ENCODE results near the gene CBX8. TPM values are rescaled to one million over a fixed set of nuclear protein-coding genes. Genes with fewer than 3 reads are reported as not detected.
"Not testable (repeated sequence)": the region's sequence is repeated elsewhere in the genome, so short reads cannot be mapped to it uniquely, and the experiment has no call there.

The CBX8 gene
- total RNA-seq, 2 donors from 2014 or later, result 1.5 to 5.6 TPM

DNA sequence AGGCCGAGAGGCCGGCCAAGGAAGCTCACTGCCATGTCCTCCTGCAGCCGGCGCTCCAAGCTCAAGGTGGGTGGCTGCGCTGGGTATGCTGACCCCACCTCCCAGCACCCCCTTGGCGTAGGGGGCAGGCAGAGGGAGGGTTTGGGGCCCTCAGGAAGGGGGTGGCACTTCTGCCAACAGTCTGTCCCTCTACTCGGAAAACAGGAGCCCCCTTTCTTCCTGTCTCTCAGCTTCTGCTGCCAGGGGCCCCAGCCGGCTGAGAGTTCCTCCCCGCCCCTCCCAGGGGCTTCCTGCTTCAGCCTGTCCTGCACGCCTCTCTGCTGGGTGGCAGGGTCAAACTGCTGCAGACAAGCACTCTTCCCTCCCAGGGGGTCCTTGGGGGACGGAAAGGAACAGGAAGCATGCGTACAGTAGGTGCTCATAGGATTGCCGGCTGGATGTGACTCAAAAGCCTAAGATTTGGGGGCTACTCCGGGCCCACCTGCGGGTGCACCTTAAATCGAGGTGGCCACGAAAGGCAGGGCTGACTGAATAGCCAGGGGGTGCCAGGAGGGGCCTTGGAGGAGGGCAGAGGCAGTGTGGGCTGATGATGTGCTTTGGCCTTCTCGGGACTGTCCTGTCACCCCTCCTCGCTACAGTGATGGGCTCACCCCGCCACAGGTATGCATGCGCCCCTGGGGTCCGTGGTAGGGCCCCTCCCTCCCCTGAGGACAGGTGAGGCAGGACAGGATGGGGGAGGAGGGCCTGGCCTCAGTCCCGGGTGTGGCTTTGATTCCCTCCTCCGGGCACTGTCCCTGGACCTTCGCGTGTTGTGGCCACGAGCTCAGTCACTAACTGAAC lies 14.9 kb downstream of the CBX8 start:
- peaks cover 5 to 6% of the 10 kb centered on the region in 2 donors for H3K36me3 Mint-ChIP-seq
- DNase-seq (ENCODE audit: low spot score in 2 of 2), result no peak
- no peak overlapping the region for H3K27ac Mint-ChIP-seq
- no peaks in the 10 kb centered on the region for H3K9me3 Mint-ChIP-seq
- no peak for ATAC-seq

DNA sequence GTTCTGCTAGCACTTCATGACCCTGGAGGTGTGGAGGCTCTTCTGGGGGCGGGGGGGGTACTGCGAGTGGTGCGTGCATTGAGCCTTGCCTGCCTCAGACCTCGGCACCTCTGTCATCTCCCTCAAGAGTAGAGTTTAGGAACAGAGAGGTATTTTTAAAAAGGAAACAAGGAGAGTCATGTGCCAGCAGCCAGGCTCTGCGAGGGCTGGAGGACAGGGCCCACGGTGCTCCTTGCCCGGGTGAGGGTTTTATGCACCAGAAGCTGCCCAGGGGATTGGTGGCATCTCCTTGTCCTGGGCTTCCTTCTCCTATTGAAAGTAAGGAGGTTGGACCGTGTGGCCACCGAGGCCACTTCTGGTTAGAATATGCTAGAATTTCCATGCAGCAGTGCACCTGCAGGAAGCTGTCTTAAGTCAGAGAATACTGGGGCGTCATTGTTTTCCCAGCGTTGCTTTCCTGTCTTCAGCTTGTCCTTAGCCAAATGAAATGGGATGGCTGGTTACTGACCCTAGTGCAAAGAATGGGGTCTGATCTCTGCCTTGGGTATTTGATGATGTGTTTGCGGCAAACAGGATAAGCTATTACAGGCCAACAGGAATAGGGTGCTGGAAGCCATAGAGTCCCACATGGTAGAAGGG lies 15.7 kb downstream of the CBX8 start:
- no peak for ATAC-seq
- no peaks in the 10 kb centered on the region for H3K9me3 Mint-ChIP-seq
- no peak for DNase-seq (ENCODE audit: low spot score in 2 of 2)
- H3K27ac Mint-ChIP-seq, result no peak overlapping the region
- H3K36me3 Mint-ChIP-seq, result peaks cover 5 to 6% of the 10 kb centered on the region in 2 donors

DNA sequence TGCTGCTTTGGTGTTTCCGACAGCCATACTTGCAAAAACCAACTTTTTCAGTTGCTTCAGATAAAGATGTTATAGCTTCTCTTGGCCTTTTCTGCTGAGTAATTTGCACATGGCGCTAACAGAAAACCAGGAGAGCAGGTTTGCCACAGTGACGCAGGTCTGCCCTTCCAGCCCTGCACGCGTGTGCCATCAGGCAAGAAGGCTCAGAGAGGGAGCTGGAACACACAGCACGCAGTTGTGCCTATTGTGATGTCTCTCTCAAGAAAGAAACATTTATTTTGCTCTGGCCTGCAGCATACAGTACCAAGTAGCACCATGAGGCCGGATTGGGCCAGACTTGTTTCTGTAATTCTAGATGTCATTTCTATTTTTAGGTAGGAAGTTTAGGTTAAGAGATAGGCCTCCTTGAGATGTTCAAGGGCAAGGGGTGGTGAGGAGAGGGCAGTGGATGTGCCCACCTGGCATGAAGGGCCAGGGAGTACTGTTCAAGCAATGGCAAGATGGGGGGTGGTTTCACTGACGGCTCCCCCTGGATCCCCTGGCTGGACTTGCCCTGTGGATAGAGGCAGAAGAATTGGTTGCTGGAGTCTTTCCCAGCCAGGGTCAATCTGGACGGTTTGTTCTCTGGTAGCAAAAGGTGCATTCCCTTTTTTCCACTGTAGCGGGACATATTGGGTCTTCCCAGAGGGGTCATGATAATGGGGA lies 17.1 kb downstream of the CBX8 start:
- DNase-seq (ENCODE audit: low spot score in 2 of 2) (no peak), ATAC-seq (no peak)
- Mint-ChIP-seq H3K9me3 (no peaks in the 10 kb centered on the region), H3K36me3 (peaks cover 5 to 6% of the 10 kb centered on the region in 2 donors), H3K27ac (no peak overlapping the region)

DNA sequence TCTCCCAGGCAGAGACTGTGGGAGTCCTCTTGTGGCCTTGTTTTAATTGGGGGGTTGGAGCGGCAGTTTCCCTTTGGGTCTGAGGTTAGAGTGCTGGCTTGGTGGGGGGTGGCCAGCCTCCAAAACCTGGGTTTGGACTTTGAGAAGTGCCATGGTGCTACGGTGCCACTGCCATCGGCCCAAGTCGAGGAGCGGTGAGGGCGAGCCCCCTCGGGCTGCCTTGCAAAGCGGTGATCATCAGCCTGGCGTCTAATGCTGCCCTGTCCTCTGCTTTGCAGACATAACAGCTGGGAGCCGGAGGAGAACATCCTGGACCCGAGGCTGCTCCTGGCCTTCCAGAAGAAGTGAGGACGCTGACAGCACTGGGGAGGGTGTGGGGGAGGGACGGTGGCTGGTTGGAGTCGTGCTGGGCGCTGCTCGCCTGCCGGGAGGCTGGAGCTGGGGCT lies 17.8 kb downstream of the CBX8 start:
- DNase-seq (ENCODE audit: low spot score in 2 of 2) (no peak), ATAC-seq (no peak)
- Mint-ChIP-seq H3K9me3 (no peaks in the 10 kb centered on the region), H3K36me3 (peaks cover 5 to 6% of the 10 kb centered on the region in 2 donors), H3K27ac (no peak overlapping the region)

DNA sequence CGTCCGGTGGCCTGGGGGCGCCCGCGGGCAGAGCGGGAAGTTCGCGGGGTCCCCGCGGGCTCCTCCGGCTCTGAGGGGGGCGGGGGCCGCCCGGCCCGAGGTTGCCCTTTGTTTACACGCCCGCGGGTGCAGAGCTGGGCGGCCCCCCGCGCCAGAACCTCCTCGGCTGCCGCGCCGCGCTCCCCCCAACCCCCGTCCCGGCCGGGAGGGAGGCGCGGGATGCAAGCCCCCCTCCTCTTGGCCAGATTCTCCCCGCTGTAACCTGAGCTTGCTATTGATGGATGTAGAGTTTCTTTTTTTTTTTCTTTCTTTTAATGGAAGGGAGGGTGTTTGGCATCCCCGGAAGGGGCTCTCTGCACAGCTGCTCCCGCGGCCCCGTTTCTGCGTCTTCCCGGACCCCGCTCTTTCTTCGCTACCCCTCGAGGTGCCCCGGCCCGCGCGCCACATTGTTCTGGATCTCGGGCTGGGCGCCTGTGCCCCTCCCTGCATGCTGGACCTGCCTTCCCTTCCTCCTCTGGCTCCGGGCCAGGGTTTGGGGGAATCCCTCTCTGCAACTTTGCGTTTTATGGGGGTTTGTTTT lies 18.3 kb downstream of the CBX8 start:
- Mint-ChIP-seq H3K36me3 (peaks cover 5 to 6% of the 10 kb centered on the region in 2 donors), H3K27ac (peak overlapping the region in 1 of 2 donors; percentile 82), H3K9me3 (no peaks in the 10 kb centered on the region)
- peak; percentile 4 to 20 for ATAC-seq
- peak in 1 of 2 donors; percentile 25 for DNase-seq (ENCODE audit: low spot score in 2 of 2)

DNA sequence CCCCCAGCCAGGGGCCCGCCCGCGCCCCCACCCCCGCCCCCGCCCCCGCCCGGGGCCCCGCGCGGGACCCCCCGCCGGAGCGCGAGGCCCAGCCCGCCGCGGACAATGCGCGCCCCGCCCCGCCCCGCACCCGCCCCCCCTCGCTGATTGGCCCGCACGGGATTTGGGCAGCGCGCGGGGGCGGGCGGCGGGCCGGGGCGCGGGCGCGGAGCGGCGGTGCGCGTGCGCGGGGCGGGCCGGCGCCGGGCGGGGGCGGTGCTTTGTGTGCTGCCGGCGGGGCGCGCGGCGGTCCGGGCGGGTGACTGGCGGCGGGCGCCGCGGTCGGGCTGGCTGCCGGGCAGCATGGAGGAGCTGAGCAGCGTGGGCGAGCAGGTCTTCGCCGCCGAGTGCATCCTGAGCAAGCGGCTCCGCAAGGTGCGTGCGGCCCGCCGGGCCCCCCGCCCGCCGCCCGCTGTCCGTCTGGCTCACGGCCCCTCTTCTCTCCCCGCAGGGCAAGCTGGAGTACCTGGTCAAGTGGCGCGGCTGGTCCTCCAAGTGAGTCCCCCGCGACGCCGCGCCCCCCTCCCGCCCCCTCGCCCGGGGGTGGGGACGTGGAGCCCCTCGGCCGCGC lies 18.9 kb downstream of the CBX8 start, which contains the start of gene CBX2:
TSS of gene CBX2 (plus strand) at position 255 of the 610 bp plus-strand sequence. CDS start at position 343, 88 bp downstream.
- Mint-ChIP-seq H3K27ac (peak within 1 kb of the TSS in 1 of 2 donors; percentile 82), H3K36me3 (peaks cover 5 to 6% of the 10 kb centered on the region in 2 donors)
- ATAC-seq, result peak; percentile 88 to 95

DNA sequence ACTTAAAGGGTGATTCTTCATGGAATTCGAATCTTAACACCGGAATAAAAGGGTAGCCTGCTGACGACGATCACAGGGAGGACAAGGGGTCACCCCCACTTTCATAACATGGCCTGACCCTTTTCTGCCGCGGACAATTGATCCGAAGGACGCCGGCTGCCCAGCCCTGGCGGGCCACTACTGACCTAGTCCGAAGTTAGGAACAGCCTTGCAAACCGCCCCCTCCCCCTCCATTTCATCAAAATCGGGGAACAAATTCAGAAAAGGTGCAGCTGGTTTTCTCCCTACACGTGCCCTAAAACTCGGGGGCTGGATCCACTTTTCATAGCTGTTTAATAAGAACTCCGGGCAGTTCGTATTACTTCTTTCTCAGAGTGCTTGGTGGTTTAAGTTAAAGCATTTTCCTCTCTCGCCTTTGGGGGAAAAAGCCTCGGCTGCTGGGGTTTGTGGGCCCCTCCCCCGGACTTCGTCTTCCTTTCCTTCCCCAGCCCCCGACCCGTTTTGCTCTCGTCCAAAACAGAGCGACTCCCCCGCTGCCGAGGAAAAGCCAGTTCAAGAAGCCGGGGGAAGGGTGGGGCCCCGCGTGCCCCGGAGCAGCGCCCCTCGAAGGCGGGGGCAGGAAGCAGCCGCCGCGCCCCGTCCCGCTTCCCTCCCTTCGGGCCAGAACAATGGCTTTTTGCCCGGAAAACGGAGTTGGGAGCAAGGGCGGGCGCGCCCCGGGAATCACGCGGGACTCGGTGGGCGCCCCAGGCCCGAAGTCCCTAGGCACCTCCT lies 19.6 kb downstream of the CBX8 start:
- peak in 1 of 2 donors; percentile 51 for ATAC-seq
- H3K27ac Mint-ChIP-seq, result peak overlapping the region in 1 of 2 donors; percentile 36
- H3K36me3 Mint-ChIP-seq, result peaks cover 5 to 6% of the 10 kb centered on the region in 2 donors
- DNase-seq (ENCODE audit: low spot score in 2 of 2), result peak in 1 of 2 donors; percentile 36
- H3K9me3 Mint-ChIP-seq, result no peaks in the 10 kb centered on the region

More for the DNA sequence above, 18.9 kb downstream of the CBX8 start, which contains the start of gene CBX2:
- H3K9me3 Mint-ChIP-seq, result no peaks in the 10 kb centered on the region
- peak; percentile 89 to 90 for DNase-seq (ENCODE audit: low spot score in 2 of 2)

DNA sequence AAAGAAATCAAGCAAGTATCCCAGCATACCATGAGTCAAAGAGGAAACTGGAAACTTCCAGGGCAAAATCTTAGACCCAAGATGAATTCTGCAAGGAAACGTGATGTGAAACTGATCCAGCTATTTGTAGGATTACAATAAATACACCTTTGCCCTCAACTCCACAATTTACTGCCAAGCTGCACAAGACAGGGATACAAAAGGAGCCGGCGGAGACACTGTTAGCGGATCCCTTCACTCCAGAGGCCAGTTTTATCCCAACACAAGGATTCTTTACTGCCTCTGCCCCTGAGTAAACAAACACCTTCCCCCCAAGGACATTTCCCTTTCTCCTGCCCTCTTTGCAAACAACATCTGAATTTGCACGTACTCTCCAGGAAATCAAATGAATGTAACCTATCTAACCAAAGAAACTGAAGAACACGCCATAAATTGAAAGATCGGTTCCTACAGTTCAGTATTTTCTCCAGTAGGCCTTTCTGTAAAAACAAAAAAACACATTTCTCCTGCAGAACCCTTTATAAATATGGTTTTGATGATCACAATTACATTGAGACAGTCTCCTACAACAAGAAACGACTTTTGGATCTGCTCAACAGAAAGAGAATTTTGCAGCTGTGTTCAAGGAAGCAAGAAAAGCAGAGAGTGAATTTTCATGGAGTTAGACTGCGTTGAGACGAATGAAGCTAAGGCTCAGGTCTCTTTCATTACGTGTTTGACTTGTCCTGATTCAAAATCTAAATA lies 20.3 kb downstream of the CBX8 start:
- H3K27ac Mint-ChIP-seq, result no peak overlapping the region
- DNase-seq (ENCODE audit: low spot score in 2 of 2), result no peak

DNA sequence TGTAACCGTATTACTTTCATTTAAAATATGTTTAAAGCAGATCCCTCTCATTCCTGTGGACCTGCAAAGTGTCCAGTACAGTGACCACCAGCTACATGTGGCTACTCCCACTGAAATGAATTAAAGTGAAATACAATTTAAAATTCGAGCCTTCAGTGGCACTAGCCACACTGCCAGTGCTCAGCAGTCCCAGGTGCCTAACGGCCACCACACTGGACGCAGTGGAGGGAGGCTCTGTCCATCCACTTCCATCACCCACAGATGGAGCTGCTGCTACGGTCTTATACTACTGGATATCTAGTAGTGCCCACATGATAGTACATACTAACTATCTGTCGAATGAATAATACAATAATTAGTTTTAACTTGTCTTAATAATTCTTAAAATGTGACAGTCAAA lies 21.2 kb downstream of the CBX8 start:
- ATAC-seq, result no peak
- Mint-ChIP-seq H3K27ac (no peak overlapping the region), H3K36me3 (peaks cover 5 to 6% of the 10 kb centered on the region in 2 donors), H3K9me3 (no peaks in the 10 kb centered on the region)
- no peak for DNase-seq (ENCODE audit: low spot score in 2 of 2)

More for the DNA sequence above, 20.3 kb downstream of the CBX8 start:
- Mint-ChIP-seq H3K36me3 (peaks cover 5 to 6% of the 10 kb centered on the region in 2 donors), H3K9me3 (no peaks in the 10 kb centered on the region)
- no peak for ATAC-seq

DNA sequence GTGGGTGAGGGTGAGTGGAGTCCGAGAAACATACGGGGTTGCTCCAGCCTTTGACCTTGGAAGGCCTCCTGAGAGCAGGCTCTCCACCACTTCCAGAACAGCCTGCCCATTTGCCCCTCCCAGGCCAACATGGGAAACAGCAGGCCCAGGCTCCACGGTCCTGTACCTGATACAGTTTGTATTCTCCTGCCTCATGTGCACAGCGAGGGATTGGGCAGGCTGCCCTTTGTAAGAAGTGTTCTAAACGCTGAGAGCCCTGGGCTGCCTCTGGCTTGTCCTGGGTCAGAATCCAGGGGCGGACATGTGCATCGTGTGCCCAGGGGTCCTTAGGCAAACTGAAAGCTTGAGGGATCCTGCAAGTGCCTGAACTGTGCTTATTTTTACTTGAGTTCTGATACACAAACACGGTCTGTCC lies 22.3 kb downstream of the CBX8 start:
- Mint-ChIP-seq H3K36me3 (peaks cover 5 to 6% of the 10 kb centered on the region in 2 donors), H3K27ac (no peak overlapping the region), H3K9me3 (no peaks in the 10 kb centered on the region)
- DNase-seq (ENCODE audit: low spot score in 2 of 2) (no peak), ATAC-seq (no peak)

DNA sequence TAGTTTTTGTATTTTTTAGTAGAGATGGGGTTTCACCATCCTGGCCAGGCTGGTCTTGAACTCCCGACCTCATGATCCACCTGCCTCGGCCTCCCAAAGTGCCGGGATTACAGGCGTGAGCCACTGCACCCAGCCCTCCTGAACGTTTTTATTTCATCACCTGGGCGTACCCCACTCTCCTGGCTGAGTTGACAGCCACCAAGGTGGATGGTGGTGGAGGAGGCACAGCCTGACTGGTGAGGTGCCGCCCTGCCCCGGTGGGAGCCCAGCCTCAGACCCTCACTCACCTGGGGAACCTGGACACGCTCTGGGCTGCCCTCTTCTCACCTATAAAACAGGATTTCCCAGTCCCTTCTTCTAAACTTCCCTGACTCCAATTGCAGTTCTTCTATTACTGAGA lies 24.2 kb downstream of the CBX8 start:
- H3K9me3 Mint-ChIP-seq; H3K27ac Mint-ChIP-seq; DNase-seq (ENCODE audit: low spot score in 2 of 2); H3K36me3 Mint-ChIP-seq; ATAC-seq: not testable (repeated sequence)

DNA sequence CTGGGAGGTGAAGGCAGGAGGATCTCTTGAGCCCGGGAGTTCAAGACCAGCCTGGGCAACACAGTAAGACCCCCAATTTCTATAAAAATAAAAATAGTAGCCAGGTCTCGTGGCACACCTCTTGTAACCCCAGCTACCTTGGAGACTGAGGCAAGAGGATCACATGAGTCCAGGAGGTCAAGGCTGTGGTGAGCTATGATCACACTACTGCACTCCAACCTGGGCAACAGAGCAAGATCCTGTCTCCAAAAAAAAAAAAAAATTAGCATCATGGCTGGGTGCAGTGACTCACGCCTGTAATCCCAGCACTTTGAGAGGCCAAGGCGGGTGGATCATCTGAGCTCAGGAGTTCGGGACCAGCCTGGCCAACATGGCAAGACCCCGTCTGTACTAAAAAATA lies 25.6 kb downstream of the CBX8 start:
- Mint-ChIP-seq H3K27ac (no peak overlapping the region), H3K36me3 (no peaks in the 10 kb centered on the region), H3K9me3 (no peaks in the 10 kb centered on the region)
- ATAC-seq (no peak), DNase-seq (ENCODE audit: low spot score in 2 of 2) (no peak)

DNA sequence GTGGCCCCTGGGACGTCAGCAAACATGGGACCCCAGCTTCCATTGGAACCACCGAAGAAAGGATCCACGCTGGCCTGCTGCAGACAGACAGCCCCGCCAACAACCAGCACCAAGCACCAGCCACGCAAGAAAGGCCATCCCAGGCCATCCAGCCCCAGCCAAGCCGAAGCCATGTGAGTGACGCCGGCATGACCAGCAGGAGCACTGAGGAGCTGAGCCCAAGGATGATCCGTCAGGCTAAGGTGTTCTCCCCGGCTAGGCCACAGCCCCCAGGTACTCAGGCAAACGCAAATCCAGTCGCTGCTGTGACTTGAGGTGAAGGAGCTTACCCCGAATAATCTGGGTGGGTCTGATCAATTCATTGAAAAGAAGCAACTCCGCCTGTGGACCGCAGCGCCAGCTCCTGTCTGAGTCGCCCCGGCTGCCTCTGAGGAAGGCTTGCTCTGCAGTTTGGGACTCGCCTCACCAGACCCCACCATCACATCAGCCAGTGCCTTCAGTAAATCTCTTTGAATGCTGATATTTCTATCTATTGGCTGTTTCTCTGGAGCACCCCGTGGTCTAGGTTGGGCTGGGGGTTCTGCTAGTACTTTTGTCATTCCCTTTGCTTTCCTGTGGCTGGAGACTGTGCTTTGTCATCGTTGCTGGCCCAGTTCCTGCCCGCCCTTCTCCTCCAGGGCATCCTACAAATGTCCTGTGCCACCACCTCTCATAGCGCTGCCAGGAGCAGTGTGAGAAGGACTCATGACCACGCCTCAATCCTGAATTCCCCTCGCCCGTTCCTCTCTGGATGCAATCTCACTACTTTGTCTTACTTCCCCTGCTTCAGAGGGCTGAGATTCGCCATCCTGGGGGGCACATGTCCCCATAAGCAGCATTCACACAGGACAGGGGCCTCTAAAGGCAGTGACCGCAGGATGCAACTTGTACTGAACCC lies 27.0 kb downstream of the CBX8 start:
- H3K27ac Mint-ChIP-seq, result no peak overlapping the region

DNA sequence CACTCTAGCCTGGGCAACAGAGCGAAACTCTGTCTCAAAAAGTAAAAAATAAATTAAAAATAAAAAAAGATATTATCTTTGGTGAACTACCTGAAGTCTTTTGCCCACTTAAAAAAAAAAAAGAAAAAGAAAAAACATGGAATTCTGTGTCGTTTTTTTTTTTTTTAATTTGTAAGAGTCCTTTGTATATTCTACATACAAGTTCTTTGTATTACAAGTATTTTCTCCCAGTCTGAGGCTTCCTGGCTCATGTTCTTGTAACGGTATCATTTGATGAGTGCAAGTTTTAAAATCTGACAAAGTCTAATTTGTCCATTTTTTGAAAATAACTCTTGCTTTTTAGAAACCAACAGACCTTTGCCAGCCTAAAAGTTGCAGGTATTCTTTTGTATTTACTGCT lies 31.2 kb downstream of the CBX8 start:
- Mint-ChIP-seq H3K9me3 (no peaks in the 10 kb centered on the region), H3K36me3 (no peaks in the 10 kb centered on the region), H3K27ac (no peak overlapping the region)
- no peak for DNase-seq (ENCODE audit: low spot score in 2 of 2)
- no peak for ATAC-seq

More for the DNA sequence above, 27.0 kb downstream of the CBX8 start:
- DNase-seq (ENCODE audit: low spot score in 2 of 2) (no peak), ATAC-seq (no peak)
- H3K36me3 Mint-ChIP-seq, result no peaks in the 10 kb centered on the region
- H3K9me3 Mint-ChIP-seq, result no peaks in the 10 kb centered on the region
